HEK293T (cell line): ENCODE measurements around the gene PLCXD3.

Experiments
- CTCF ChIA-PET: fragments of 350-600 bp; formaldehyde crosslinking; extraction: SDS; loops from one replicate; lab custom pipeline; 2021; ENCODE audit warnings: antibody characterized with exemption, inconsistent platforms; lab: Yijun Ruan, JAX
- POLR2A ChIA-PET: fragments of 350-600 bp; formaldehyde crosslinking; extraction: SDS; loops from one replicate; lab custom pipeline; 2020; ENCODE audit warnings: antibody characterized with exemption, inconsistent platforms; lab: Yijun Ruan, JAX
- DNase-seq: peaks from one replicate; pipeline ENCODE4 v3.0.0; 2012; ENCODE audit warnings: mixed read lengths; ENCODE audit errors: extremely low spot score
- ARNT ChIP-seq: fragments of 450-650 bp; IDR thresholded peaks from 2 replicates; pipeline ENCODE4 v1.6.1; 2017; ENCODE audit warnings: mild to moderate bottlenecking
- BHLHE40 ChIP-seq: fragments of 450-650 bp; IDR thresholded peaks from 2 replicates; pipeline ENCODE4 v1.6.1; 2016; ENCODE audit warnings: mild to moderate bottlenecking, moderate library complexity, borderline replicate concordance
- CTBP1 ChIP-seq: fragments of 450-650 bp; IDR thresholded peaks from 2 replicates; pipeline ENCODE4 v1.6.1; 2016; ENCODE audit warnings: borderline replicate concordance
- ELF4 ChIP-seq: fragments of 450-650 bp; IDR thresholded peaks from 2 replicates; pipeline ENCODE4 v1.6.1; 2017; ENCODE audit warnings: antibody characterized with exemption
- FOXA1 ChIP-seq: fragments of 450-650 bp; IDR thresholded peaks from 2 replicates; pipeline ENCODE4 v1.6.1; 2016; ENCODE audit warnings: mild to moderate bottlenecking
- FOXK2 ChIP-seq: fragments of 450-650 bp; IDR thresholded peaks from 2 replicates; pipeline ENCODE4 v1.6.1; 2016; ENCODE audit warnings: mild to moderate bottlenecking
- FOXM1 ChIP-seq: fragments of 450-650 bp; IDR thresholded peaks from 2 replicates; pipeline ENCODE4 v1.6.1; 2017; ENCODE audit warnings: mild to moderate bottlenecking, borderline replicate concordance
- HDGF ChIP-seq: fragments of 450-650 bp; IDR thresholded peaks from 2 replicates; pipeline ENCODE4 v1.6.1; 2017; ENCODE audit warnings: antibody characterized with exemption, borderline replicate concordance
- L3MBTL2 ChIP-seq: fragments of 450-650 bp; conservative IDR thresholded peaks from 2 replicates; pipeline ENCODE4 v1.6.1; 2016; ENCODE audit warnings: mild to moderate bottlenecking
- LEF1 ChIP-seq: fragments of 450-650 bp; IDR thresholded peaks from 2 replicates; pipeline ENCODE4 v1.6.1; 2017; ENCODE audit warnings: mild to moderate bottlenecking, borderline replicate concordance
- NFRKB ChIP-seq: fragments of 450-650 bp; IDR thresholded peaks from 2 replicates; pipeline ENCODE4 v1.6.1; 2016; ENCODE audit warnings: mild to moderate bottlenecking, moderate library complexity
- PKNOX1 ChIP-seq: fragments of 450-650 bp; IDR thresholded peaks from 2 replicates; pipeline ENCODE4 v1.6.1; 2016
- SP1 ChIP-seq: fragments of 450-650 bp; IDR thresholded peaks from 2 replicates; pipeline ENCODE4 v1.6.1; 2017
- SUZ12 ChIP-seq: fragments of 450-650 bp; IDR thresholded peaks from 2 replicates; pipeline ENCODE4 v1.6.1; 2016; ENCODE audit warnings: mild to moderate bottlenecking
- TARDBP ChIP-seq: fragments of 450-650 bp; IDR thresholded peaks from 2 replicates; pipeline ENCODE4 v1.6.1; 2016
- ZNF384 ChIP-seq: fragments of 450-650 bp; IDR thresholded peaks from 2 replicates; pipeline ENCODE4 v1.6.1; 2016

PLCXD3 gene

GRCh38 chr5:41413074-41413473 is 97.3 kb downstream of the PLCXD3 start:
- CTCF ChIA-PET: no interaction called here
- DNase-seq: no peak
- POLR2A ChIA-PET: no interaction called here
- no peak for TF ChIP-seq PKNOX1
- TF ChIP-seq NFRKB: no peak
- TF ChIP-seq FOXK2: no peak
- TF ChIP-seq TARDBP: no peak
- no peak for TF ChIP-seq FOXA1
- no peak for TF ChIP-seq ZNF384
- TF ChIP-seq HDGF: no peak
- TF ChIP-seq BHLHE40: no peak
- TF ChIP-seq ELF4: no peak
- TF ChIP-seq CTBP1: no peak
- no peak for TF ChIP-seq SUZ12
- no peak for TF ChIP-seq SP1
- TF ChIP-seq L3MBTL2: no peak
- TF ChIP-seq ARNT: no peak
- TF ChIP-seq FOXM1: no peak
- no peak for TF ChIP-seq LEF1

GRCh38 chr5:41412496-41412895 is 97.9 kb downstream of the PLCXD3 start:
- no peak for TF ChIP-seq SP1
- TF ChIP-seq FOXM1: no peak
- TF ChIP-seq CTBP1: no peak
- DNase-seq: no peak
- POLR2A ChIA-PET: no interaction called here
- CTCF ChIA-PET: no interaction called here

GRCh38 chr5:41410737-41411136 is 99.7 kb downstream of the PLCXD3 start:
- no peak for TF ChIP-seq LEF1
- no peak for TF ChIP-seq HDGF
- TF ChIP-seq L3MBTL2: no peak
- DNase-seq: no peak
- CTCF ChIA-PET: no interaction called here
- POLR2A ChIA-PET: no interaction called here

GRCh38 chr5:41410307-41410706 is 100.1 kb downstream of the PLCXD3 start:
- ChIA-PET CTCF (no interaction called here), POLR2A (no interaction called here)
- no peak for TF ChIP-seq ZNF384
- TF ChIP-seq SUZ12: no peak
- TF ChIP-seq HDGF: no peak
- no peak for TF ChIP-seq L3MBTL2
- TF ChIP-seq SP1: no peak
- TF ChIP-seq FOXM1: no peak
- no peak for TF ChIP-seq PKNOX1
- TF ChIP-seq BHLHE40: no peak
- no peak for TF ChIP-seq ARNT
- TF ChIP-seq ELF4: no peak
- no peak for DNase-seq

- TF ChIP-seq ARNT (no peak), NFRKB (no peak), PKNOX1 (no peak), SP1 (no peak), ELF4 (no peak), SUZ12 (no peak), TARDBP (no peak), FOXM1 (no peak), FOXK2 (no peak), ZNF384 (no peak), FOXA1 (no peak), CTBP1 (no peak), LEF1 (no peak), L3MBTL2 (no peak), HDGF (no peak), BHLHE40 (no peak)
- CTCF ChIA-PET: no interaction called here
- no peak for DNase-seq
- POLR2A ChIA-PET: no interaction called here
Measured at GRCh38 chr5:41408676-41409443, 101.5 kb downstream of the PLCXD3 start.

GRCh38 chr5:41406936-41407335 is 103.5 kb downstream of the PLCXD3 start:
- TF ChIP-seq NFRKB: no peak
- TF ChIP-seq ZNF384: no peak
- TF ChIP-seq FOXA1: no peak
- no peak for TF ChIP-seq CTBP1
- no peak for TF ChIP-seq ELF4
- no peak for TF ChIP-seq BHLHE40
- TF ChIP-seq TARDBP: no peak
- TF ChIP-seq HDGF: no peak
- TF ChIP-seq PKNOX1: no peak
- no peak for TF ChIP-seq FOXM1
- no peak for TF ChIP-seq L3MBTL2
- TF ChIP-seq SUZ12: no peak
- no peak for TF ChIP-seq LEF1
- no peak for TF ChIP-seq ARNT
- no peak for TF ChIP-seq FOXK2
- ChIA-PET POLR2A (no interaction called here), CTCF (no interaction called here)
- DNase-seq: no peak
